ENCODE data around the gene DSCAM. TPM values are rescaled to one million over a fixed set of nuclear protein-coding genes. Genes with fewer than 3 reads are reported as not detected.

Gene DSCAM
- polyA plus RNA-seq, 3 donors: not detected

DNA sequence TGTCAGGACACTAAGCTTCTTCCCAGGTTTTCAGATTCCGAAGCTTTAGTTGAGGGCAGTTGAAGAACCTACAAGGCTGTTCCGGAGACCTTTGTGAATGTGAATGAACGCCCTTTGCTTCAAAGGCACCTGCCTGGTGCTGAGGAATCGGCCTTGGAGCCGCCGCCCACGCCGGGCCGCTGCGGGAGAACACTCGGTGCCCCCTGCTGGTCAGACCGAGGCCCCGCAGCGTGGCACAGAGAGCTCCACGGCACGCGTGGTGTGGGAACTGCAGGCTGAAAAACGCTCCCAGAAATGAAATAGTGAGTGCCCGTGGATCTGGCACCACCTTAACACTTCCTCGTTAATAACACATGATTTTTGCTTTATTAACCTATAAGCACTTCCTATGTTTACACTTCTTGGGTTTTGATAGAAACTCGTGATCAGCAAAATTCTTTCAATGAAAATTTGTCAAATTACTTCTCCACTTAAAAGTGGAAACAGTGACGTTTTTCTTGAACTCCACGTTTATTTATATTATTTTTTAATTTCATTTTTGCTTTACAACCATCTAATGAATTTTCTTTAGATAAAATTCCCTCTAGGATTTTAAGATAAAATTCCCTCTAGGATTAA is 460.6 kb downstream of the DSCAM start:
- Histone ChIP-seq H3K36me3 (replicated peaks in 1 of 2; ENCODE audit: control insufficient read depth in 1 of 2, insufficient read depth in 2 of 2, low read length in 2 of 2) (no peaks in the 10 kb centered on the region), H3K4me2 (replicated peaks; ENCODE audit: extremely low read depth, low read length, poor library complexity, severe bottlenecking) (no peak overlapping the region), H3K27ac (ENCODE audit: low read depth in 1 of 2, low read length in 2 of 2) (no peak overlapping the region), H2AFZ (ENCODE audit: insufficient read depth, low read depth, low read length, poor library complexity, severe bottlenecking) (no peak overlapping the region), H3K27me3 (ENCODE audit: control insufficient read depth in 2 of 2, insufficient read depth in 2 of 2, low read length in 2 of 2) (no peaks in the 10 kb centered on the region), H3K9me3 (replicated peaks in 1 of 2; ENCODE audit: control insufficient read depth in 1 of 2, insufficient read depth in 1 of 2, low read length in 2 of 2) (no peaks in the 10 kb centered on the region), H4K20me1 (ENCODE audit: insufficient read depth, low read length) (no peaks in the 10 kb centered on the region), H3K4me3 (replicated peaks in 1 of 3; ENCODE audit: low read depth in 2 of 3, low read length in 3 of 3) (no peak overlapping the region), H3K9ac (ENCODE audit: insufficient read depth, low read length, poor library complexity, severe bottlenecking) (no peak overlapping the region), H3K4me1 (ENCODE audit: control insufficient read depth in 1 of 2, insufficient read depth in 2 of 2, low read length in 2 of 2) (no peaks in the 10 kb centered on the region), H3K79me2 (ENCODE audit: insufficient read depth, low read length) (no peaks in the 10 kb centered on the region)
- 9% methylated on average over 17 of the region's 23 CpGs for WGBS (ENCODE audit: insufficient coverage)
- DNase-seq: no peak
- no peaks in the 10 kb centered on the region for H3K4me1 Mint-ChIP-seq
- H3K36me3 Mint-ChIP-seq: no peaks in the 10 kb centered on the region
- H3K4me3 Mint-ChIP-seq: no peak overlapping the region
- intact Hi-C loops (cut with micrococcal nuclease): no loop called here
- H3K9me3 Mint-ChIP-seq: peaks cover 0 to 1% (median 0%) of the 10 kb centered on the region in 7 donors
- TF ChIP-seq, protein P1, sequence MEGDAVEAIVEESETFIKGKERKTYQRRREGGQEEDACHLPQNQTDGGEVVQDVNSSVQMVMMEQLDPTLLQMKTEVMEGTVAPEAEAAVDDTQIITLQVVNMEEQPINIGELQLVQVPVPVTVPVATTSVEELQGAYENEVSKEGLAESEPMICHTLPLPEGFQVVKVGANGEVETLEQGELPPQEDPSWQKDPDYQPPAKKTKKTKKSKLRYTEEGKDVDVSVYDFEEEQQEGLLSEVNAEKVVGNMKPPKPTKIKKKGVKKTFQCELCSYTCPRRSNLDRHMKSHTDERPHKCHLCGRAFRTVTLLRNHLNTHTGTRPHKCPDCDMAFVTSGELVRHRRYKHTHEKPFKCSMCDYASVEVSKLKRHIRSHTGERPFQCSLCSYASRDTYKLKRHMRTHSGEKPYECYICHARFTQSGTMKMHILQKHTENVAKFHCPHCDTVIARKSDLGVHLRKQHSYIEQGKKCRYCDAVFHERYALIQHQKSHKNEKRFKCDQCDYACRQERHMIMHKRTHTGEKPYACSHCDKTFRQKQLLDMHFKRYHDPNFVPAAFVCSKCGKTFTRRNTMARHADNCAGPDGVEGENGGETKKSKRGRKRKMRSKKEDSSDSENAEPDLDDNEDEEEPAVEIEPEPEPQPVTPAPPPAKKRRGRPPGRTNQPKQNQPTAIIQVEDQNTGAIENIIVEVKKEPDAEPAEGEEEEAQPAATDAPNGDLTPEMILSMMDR (IDR thresholded peaks at IDR 0.05): peak; percentile 79
- H3K27ac Mint-ChIP-seq: no peak overlapping the region
- H3K27me3 Mint-ChIP-seq (ENCODE audit: low read depth in 3 of 3): peaks cover 4 to 8% (median 6%) of the 10 kb centered on the region in 3 donors

DNA sequence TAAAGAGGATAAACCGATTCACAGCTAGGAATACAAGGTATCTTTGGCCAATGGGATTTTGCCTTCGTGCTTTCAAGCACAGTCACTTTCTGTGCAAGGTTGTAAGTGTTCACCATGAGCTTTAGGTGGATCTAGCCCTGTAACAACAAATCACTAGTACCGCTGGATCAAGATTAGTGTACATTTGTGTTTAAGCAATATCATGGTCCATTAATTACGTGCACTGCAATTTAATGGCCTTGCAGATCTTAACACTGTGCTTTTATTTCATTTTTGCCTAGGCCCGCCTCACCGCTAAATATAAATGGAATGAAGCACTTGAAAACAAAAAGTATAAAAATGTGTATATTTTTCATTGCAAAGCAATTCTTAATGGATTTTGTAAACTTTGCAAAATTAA is 461.1 kb downstream of the DSCAM start:
- no peaks in the 10 kb centered on the region for H3K27me3 ChIP-seq (ENCODE audit: control insufficient read depth in 2 of 2, insufficient read depth in 2 of 2, low read length in 2 of 2)
- DNase-seq: no peak
- H3K9ac ChIP-seq (ENCODE audit: insufficient read depth, low read length, poor library complexity, severe bottlenecking): no peak overlapping the region
- H3K36me3 ChIP-seq (replicated peaks in 1 of 2; ENCODE audit: control insufficient read depth in 1 of 2, insufficient read depth in 2 of 2, low read length in 2 of 2): no peaks in the 10 kb centered on the region
- Mint-ChIP-seq H3K36me3 (no peaks in the 10 kb centered on the region), H3K4me1 (no peaks in the 10 kb centered on the region), H3K27ac (no peak overlapping the region), H3K9me3 (peaks cover 0 to 4% (median 0%) of the 10 kb centered on the region in 7 donors), H3K4me3 (no peak overlapping the region), H3K27me3 (ENCODE audit: low read depth in 3 of 3) (peaks cover 4 to 8% (median 6%) of the 10 kb centered on the region in 3 donors)
- H3K79me2 ChIP-seq (ENCODE audit: insufficient read depth, low read length): no peaks in the 10 kb centered on the region
- H2AFZ ChIP-seq (ENCODE audit: insufficient read depth, low read depth, low read length, poor library complexity, severe bottlenecking): no peak overlapping the region
- H3K4me1 ChIP-seq (ENCODE audit: control insufficient read depth in 1 of 2, insufficient read depth in 2 of 2, low read length in 2 of 2): no peaks in the 10 kb centered on the region
- no peak overlapping the region for H3K27ac ChIP-seq (ENCODE audit: low read depth in 1 of 2, low read length in 2 of 2)
- H4K20me1 ChIP-seq (ENCODE audit: insufficient read depth, low read length): no peaks in the 10 kb centered on the region
- 96% methylated on average over 4 of the region's 6 CpGs for WGBS (ENCODE audit: insufficient coverage)
- H3K4me2 ChIP-seq (replicated peaks; ENCODE audit: extremely low read depth, low read length, poor library complexity, severe bottlenecking): no peak overlapping the region
- no peaks in the 10 kb centered on the region for H3K9me3 ChIP-seq (replicated peaks in 1 of 2; ENCODE audit: control insufficient read depth in 1 of 2, insufficient read depth in 1 of 2, low read length in 2 of 2)
- intact Hi-C loops (cut with micrococcal nuclease): no loop called here
- TF ChIP-seq, protein P1 (IDR thresholded peaks at IDR 0.05): no peak
- H3K4me3 ChIP-seq (replicated peaks in 1 of 3; ENCODE audit: low read depth in 2 of 3, low read length in 3 of 3): no peak overlapping the region
